ENCODE data around the gene AGBL1.

The AGBL1 gene

GRCh38 chr15:86676002-86676401 is 596.3 kb downstream of the AGBL1 start:
- no peak for DNase-seq (ENCODE audit: extremely low read depth in 1 of 2, low read depth in 1 of 2)

- DNase-seq (ENCODE audit: extremely low read depth in 1 of 2, low read depth in 1 of 2), result no peak
These were observed 597.6 kb downstream of the AGBL1 start for GRCh38 chr15:86677278-86677677.

- no peak for DNase-seq (ENCODE audit: extremely low read depth in 1 of 2, low read depth in 1 of 2)
These were observed 605.6 kb downstream of the AGBL1 start for GRCh38 chr15:86685263-86685662.

- DNase-seq (ENCODE audit: extremely low read depth in 1 of 2, low read depth in 1 of 2), result no peak
These were observed 609.3 kb downstream of the AGBL1 start for GRCh38 chr15:86689006-86689405.

- DNase-seq (ENCODE audit: extremely low read depth in 1 of 2, low read depth in 1 of 2), result no peak
These were observed 610.9 kb downstream of the AGBL1 start for GRCh38 chr15:86690566-86690965.

- DNase-seq (ENCODE audit: extremely low read depth in 1 of 2, low read depth in 1 of 2), result no peak
These were observed 611.5 kb downstream of the AGBL1 start for GRCh38 chr15:86691091-86691663.

- DNase-seq (ENCODE audit: extremely low read depth in 1 of 2, low read depth in 1 of 2), result no peak
These were observed 621.4 kb downstream of the AGBL1 start for GRCh38 chr15:86700864-86701610.

- no peak for DNase-seq (ENCODE audit: extremely low read depth in 1 of 2, low read depth in 1 of 2)
These were observed 621.9 kb downstream of the AGBL1 start for GRCh38 chr15:86701611-86701963.

- DNase-seq (ENCODE audit: extremely low read depth in 1 of 2, low read depth in 1 of 2), result no peak
These were observed 627.1 kb downstream of the AGBL1 start for GRCh38 chr15:86706813-86707212.

GRCh38 chr15:86711476-86711875 is 631.8 kb downstream of the AGBL1 start:
- DNase-seq (ENCODE audit: extremely low read depth in 1 of 2, low read depth in 1 of 2), result no peak

GRCh38 chr15:86714241-86714640 is 634.6 kb downstream of the AGBL1 start:
- DNase-seq (ENCODE audit: extremely low read depth in 1 of 2, low read depth in 1 of 2), result no peak

- DNase-seq (ENCODE audit: extremely low read depth in 1 of 2, low read depth in 1 of 2), result no peak
These were observed 646.0 kb downstream of the AGBL1 start for GRCh38 chr15:86725628-86726027.

GRCh38 chr15:86735247-86736040 is 655.8 kb downstream of the AGBL1 start:
- no peak for DNase-seq (ENCODE audit: extremely low read depth in 1 of 2, low read depth in 1 of 2)

GRCh38 chr15:86741917-86742316 is 662.2 kb downstream of the AGBL1 start:
- no peak for DNase-seq (ENCODE audit: extremely low read depth in 1 of 2, low read depth in 1 of 2)

- peak; percentile 36 to 47 for DNase-seq (ENCODE audit: extremely low read depth in 1 of 2, low read depth in 1 of 2)
These were observed 663.7 kb downstream of the AGBL1 start for GRCh38 chr15:86743283-86743903.

- no peak for DNase-seq (ENCODE audit: extremely low read depth in 1 of 2, low read depth in 1 of 2)
These were observed 664.6 kb downstream of the AGBL1 start for GRCh38 chr15:86744198-86744780.

GRCh38 chr15:86751116-86751515 is 671.4 kb downstream of the AGBL1 start:
- DNase-seq (ENCODE audit: extremely low read depth in 1 of 2, low read depth in 1 of 2), result no peak

- no peak for DNase-seq (ENCODE audit: extremely low read depth in 1 of 2, low read depth in 1 of 2)
These were observed 675.2 kb downstream of the AGBL1 start for GRCh38 chr15:86754846-86755245.

- no peak for DNase-seq (ENCODE audit: extremely low read depth in 1 of 2, low read depth in 1 of 2)
These were observed 677.0 kb downstream of the AGBL1 start for GRCh38 chr15:86756688-86757087.

- no peak for DNase-seq (ENCODE audit: extremely low read depth in 1 of 2, low read depth in 1 of 2)
These were observed 680.3 kb downstream of the AGBL1 start for GRCh38 chr15:86759800-86760523.
